Measurements from ENCODE around the gene TMEM26.

- no peak for TF ChIP-seq CTCF (IDR thresholded peaks at IDR 0.05; ENCODE audit: control extremely low read depth in 1 of 3, insufficient read depth in 1 of 3, low read depth in 1 of 3, low read length in 3 of 3)
- no peak for TF ChIP-seq BACH1 (IDR thresholded peaks at IDR 0.05; ENCODE audit: low read length)
- TF ChIP-seq ZNF274 (IDR thresholded peaks at IDR 0.05; ENCODE audit: borderline replicate concordance, extremely low read depth, low read length) = no peak
- no peak for TF ChIP-seq TCF12 (IDR thresholded peaks at IDR 0.05; ENCODE audit: low read depth, low read length)
- no peak for TF ChIP-seq RNF2 (IDR thresholded peaks at IDR 0.05; ENCODE audit: borderline replicate concordance, low read depth, low read length, missing control alignments, poor library complexity, severe bottlenecking)
- no peak for TF ChIP-seq USF2 (IDR thresholded peaks at IDR 0.05; ENCODE audit: low read length)
- TF ChIP-seq EZH2 (IDR thresholded peaks at IDR 0.05; ENCODE audit: low read depth, low read length, severe bottlenecking) = no peak
- no peak for TF ChIP-seq CHD1 (IDR thresholded peaks at IDR 0.05; ENCODE audit: low read depth, low read length)
- no peak for TF ChIP-seq RAD21 (IDR thresholded peaks at IDR 0.05 in 1 of 2, conservative IDR thresholded peaks at IDR 0.05 in 1 of 2; ENCODE audit: low read depth in 2 of 2, low read length in 2 of 2)
- no peak for TF ChIP-seq EGR1 (IDR thresholded peaks at IDR 0.05; ENCODE audit: borderline replicate concordance, low read depth, low read length)
- no peak for TF ChIP-seq POLR2AphosphoS5 (IDR thresholded peaks at IDR 0.05; ENCODE audit: low read depth, low read length)
- no peak for TF ChIP-seq TAF1 (IDR thresholded peaks at IDR 0.05; ENCODE audit: low read depth, low read length)
- TF ChIP-seq GABPA (IDR thresholded peaks at IDR 0.05; ENCODE audit: borderline replicate concordance, insufficient read depth, low read length) = no peak
Measured at GRCh38 chr10:61397175-61397986, 55.8 kb downstream of the TMEM26 start.
